NAMALWA (cell line): Measurements from ENCODE around the gene ATG12.
A peak's percentile ranks its signal among the peaks of the same experiment; 100 is the strongest.
"Not testable (repeated sequence)": the region's sequence is repeated elsewhere in the genome, so short reads cannot be mapped to it uniquely, and the experiment has no call there.

ENCODE experiments used
- DNase-seq: peaks from one replicate; pipeline ENCODE4 v3.0.0-alpha.2; 2015; ENCODE audit warnings: low spot score

The ATG12 gene

GRCh38 chr5:115842089-115842935 is 947 bp upstream of the ATG12 start:
- DNase-seq: peak; percentile 61

GRCh38 chr5:115840873-115841272 is 492 bp downstream of the ATG12 start:
- no peak for DNase-seq

GRCh38 chr5:115838885-115839518 is 2.4 kb downstream of the ATG12 start:
- DNase-seq: peak; percentile 85

GRCh38 chr5:115835481-115835880 is 5.9 kb downstream of the ATG12 start:
- DNase-seq: no peak

GRCh38 chr5:115831163-115831768 is 10.1 kb downstream of the ATG12 start:
- peak; percentile 75 for DNase-seq

- DNase-seq: no peak
Observed at GRCh38 chr5:115829913-115830312, 11.5 kb downstream of the ATG12 start.

- no peak for DNase-seq
Observed at GRCh38 chr5:115825948-115826347, 15.4 kb downstream of the ATG12 start.

- not testable (repeated sequence) for DNase-seq
Observed at GRCh38 chr5:115824983-115825382, 16.4 kb downstream of the ATG12 start.

- no peak for DNase-seq
Observed at GRCh38 chr5:115820846-115821245, 20.5 kb downstream of the ATG12 start.

GRCh38 chr5:115818821-115819220 is 22.5 kb downstream of the ATG12 start:
- DNase-seq: no peak

- DNase-seq: no peak
Observed at GRCh38 chr5:115817386-115817785, 24.0 kb downstream of the ATG12 start.

- DNase-seq: no peak
Observed at GRCh38 chr5:115816226-115817081, 24.9 kb downstream of the ATG12 start, which contains the start of gene CDO1. TSS of gene CDO1 (minus strand) at chr5:115816659. CDS start at chr5:115816397, 262 bp downstream.

GRCh38 chr5:115815693-115816225 is 25.6 kb downstream of the ATG12 start:
- no peak for DNase-seq

GRCh38 chr5:115815006-115815692 is 26.2 kb downstream of the ATG12 start:
- no peak for DNase-seq

GRCh38 chr5:115813719-115814118 is 27.6 kb downstream of the ATG12 start:
- DNase-seq: no peak

- DNase-seq: no peak
Observed at GRCh38 chr5:115812372-115812771, 29.0 kb downstream of the ATG12 start.

GRCh38 chr5:115811406-115811805 is 30.0 kb downstream of the ATG12 start:
- DNase-seq: no peak

GRCh38 chr5:115810761-115811160 is 30.6 kb downstream of the ATG12 start:
- no peak for DNase-seq

- no peak for DNase-seq
Observed at GRCh38 chr5:115809946-115810345, 31.4 kb downstream of the ATG12 start.

- not testable (repeated sequence) for DNase-seq
Observed at GRCh38 chr5:115808066-115808465, 33.3 kb downstream of the ATG12 start.

- DNase-seq: no peak
Observed at GRCh38 chr5:115807654-115808052, 33.7 kb downstream of the ATG12 start.
